H1 (cell line): Measurements from ENCODE around the gene ILKAP. TPM values are rescaled to one million over a fixed set of nuclear protein-coding genes. Genes with fewer than 3 reads are reported as not detected.
A peak's percentile ranks its signal among the peaks of the same experiment; 100 is the strongest.

ENCODE experiments used
- CTCF ChIA-PET: fragments of 300-600 bp; sonication (Branson Sonifier 250); formaldehyde crosslinking; loops from one replicate; lab custom pipeline; 2021; ENCODE audit not compliant: partially characterized antibody; lab: Charles Lee
- POLR2A ChIA-PET: fragments of 300-600 bp; sonication (Branson Sonifier 250); formaldehyde crosslinking; loops from one replicate; lab custom pipeline; 2021; ENCODE audit warnings: inconsistent platforms; ENCODE audit not compliant: partially characterized antibody; lab: Charles Lee
- DNase-seq, 2 experiments: peaks; one replicate each; pipeline versions ENCODE4 v3.0.0 to v3.0.0-alpha.2; 2010 to 2022; ENCODE audit warnings: low spot score in 2 of 2, low read depth in 1 of 2, mixed read lengths in 1 of 2
- FAIRE-seq: peaks from 2 replicates; lab custom pipeline; 2011; peaks lifted over from hg19 to GRCh38; lab: Jason Lieb, UNC
- H2AFZ ChIP-seq: 2 replicates; pipeline ENCODE4 v1.8.1; 2012; ENCODE audit warnings: low read length, inconsistent platforms
- H2AK5ac ChIP-seq: 2 replicates; pipeline ENCODE4 v1.6.1; 2013; ENCODE audit warnings: low read depth, low read length
- H2BK120ac ChIP-seq: replicated peaks from 2 replicates; pipeline ENCODE3; 2013; ENCODE audit warnings: low read depth, low read length, inconsistent platforms
- H2BK12ac ChIP-seq: 2 replicates; pipeline ENCODE4 v1.6.1; 2013; ENCODE audit warnings: low read depth, low read length
- H2BK15ac ChIP-seq: 2 replicates; pipeline ENCODE4 v1.6.1; 2013; ENCODE audit warnings: low read length
- H2BK20ac ChIP-seq: 2 replicates; pipeline ENCODE4 v1.6.1; 2013; ENCODE audit warnings: low read length
- H2BK5ac ChIP-seq: 2 replicates; pipeline ENCODE4 v1.6.1; 2013; ENCODE audit warnings: low read depth, low read length
- H3K14ac ChIP-seq: 2 replicates; pipeline ENCODE4 v1.6.1; 2013; ENCODE audit warnings: inconsistent platforms; ENCODE audit not compliant: insufficient read length
- H3K18ac ChIP-seq: 2 replicates; pipeline ENCODE4 v1.6.1; 2013; ENCODE audit warnings: low read length; ENCODE audit errors: extremely low read depth
- H3K23ac ChIP-seq: 2 replicates; pipeline ENCODE4 v1.6.1; 2013; ENCODE audit warnings: inconsistent platforms; ENCODE audit not compliant: insufficient read length
- H3K23me2 ChIP-seq: 2 replicates; pipeline ENCODE4 v1.6.1; 2013; ENCODE audit warnings: low read depth, low read length
- H3K27ac ChIP-seq: 2 replicates; pipeline ENCODE4 v1.6.1; 2011; ENCODE audit warnings: low read depth, low read length, inconsistent platforms
- H3K27me3 ChIP-seq, 4 experiments: replicated peaks in 1 of 4; 1 replicate in 1 of 4; 2 replicates in 3 of 4; pipeline versions ENCODE4 v1.6.1 to v1.8.1; 2011 to 2013; ENCODE audit warnings: low read length in 3 of 4, mild to moderate bottlenecking in 3 of 4, inconsistent platforms in 2 of 4, mixed read lengths in 2 of 4, moderate library complexity in 1 of 4; ENCODE audit not compliant: control insufficient read depth in 3 of 4, insufficient read depth in 3 of 4; ENCODE audit errors: extremely low read depth in 1 of 4
- H3K36me3 ChIP-seq, 4 experiments: 2 replicates each; pipeline versions ENCODE4 v1.6.1 to v1.8.1; 2011 to 2013; ENCODE audit warnings: mild to moderate bottlenecking in 4 of 4, low read length in 3 of 4, moderate library complexity in 2 of 4, control low read depth in 1 of 4, inconsistent platforms in 1 of 4; ENCODE audit not compliant: insufficient read depth in 4 of 4, control insufficient read depth in 2 of 4
- H3K4ac ChIP-seq: replicated peaks from 2 replicates; pipeline ENCODE3; 2013; ENCODE audit warnings: low read length, low read depth, mixed read lengths, inconsistent platforms; ENCODE audit not compliant: insufficient read length
- H3K4me1 ChIP-seq, 4 experiments: replicated peaks in 1 of 4; 1 replicate in 1 of 4; 2 replicates in 3 of 4; pipeline versions ENCODE4 v1.6.1 to v1.8.1; 2011 to 2013; ENCODE audit warnings: low read length in 3 of 4, inconsistent platforms in 2 of 4, mixed read lengths in 1 of 4; ENCODE audit not compliant: insufficient read depth in 4 of 4, control insufficient read depth in 3 of 4
- H3K4me2 ChIP-seq, 2 experiments: 2 replicates each; pipeline versions ENCODE4 v1.6.1 to v1.8.1; 2011 to 2013; ENCODE audit warnings: low read depth in 2 of 2, low read length in 2 of 2, control low read depth in 1 of 2, inconsistent platforms in 1 of 2, mild to moderate bottlenecking in 1 of 2; ENCODE audit not compliant: insufficient read depth in 1 of 2
- H3K4me3 ChIP-seq, 4 experiments: fragments of 200-600, 300-600 bp in 1 of 4; sonication (generic), shearing (Covaris generic), sonication (Bioruptor Twin) in 1 of 4; 2 replicates each; pipeline versions ENCODE4 v1.5.1 to v1.8.1; 2011 to 2016; ENCODE audit warnings: low read length in 4 of 4, low read depth in 3 of 4, control low read depth in 2 of 4, inconsistent platforms in 2 of 4, mild to moderate bottlenecking in 2 of 4, mixed read lengths in 1 of 4, moderate library complexity in 1 of 4; ENCODE audit not compliant: insufficient read depth in 2 of 4; ENCODE audit errors: extremely low read depth in 1 of 4
- H3K56ac ChIP-seq: replicated peaks from 2 replicates; pipeline ENCODE3; 2013; ENCODE audit warnings: low read depth, mild to moderate bottlenecking, mixed read lengths, low read length, inconsistent platforms; ENCODE audit not compliant: insufficient read length
- H3K79me1 ChIP-seq: 2 replicates; pipeline ENCODE4 v1.6.1; 2013; ENCODE audit warnings: low read depth, low read length, control low read depth
- H3K79me2 ChIP-seq, 2 experiments: 2 replicates each; pipeline versions ENCODE4 v1.6.1 to v1.8.1; 2012 to 2013; ENCODE audit warnings: low read length in 2 of 2, mild to moderate bottlenecking in 2 of 2, inconsistent platforms in 1 of 2; ENCODE audit not compliant: insufficient read depth in 2 of 2, control insufficient read depth in 1 of 2
- H3K9ac ChIP-seq, 4 experiments: replicated peaks in 1 of 4; 1 replicate in 1 of 4; 2 replicates in 3 of 4; pipeline versions ENCODE4 v1.6.1 to v1.8.1; 2011 to 2013; ENCODE audit warnings: low read depth in 3 of 4, low read length in 3 of 4, control low read depth in 2 of 4, mild to moderate bottlenecking in 2 of 4, moderate library complexity in 2 of 4, inconsistent platforms in 1 of 4; ENCODE audit errors: extremely low read depth in 1 of 4
- H3K9me3 ChIP-seq, 2 experiments: 2 replicates each; pipeline versions ENCODE4 v1.6.1 to v1.8.1; 2012 to 2013; ENCODE audit warnings: mild to moderate bottlenecking in 2 of 2, moderate library complexity in 2 of 2, control low read depth in 1 of 2, inconsistent platforms in 1 of 2, low read depth in 1 of 2, low read length in 1 of 2, mixed read lengths in 1 of 2; ENCODE audit not compliant: insufficient read depth in 2 of 2
- H4K20me1 ChIP-seq, 2 experiments: replicated peaks in 1 of 2; 2 replicates each; pipeline versions ENCODE3 to v1.8.1; 2011 to 2013; ENCODE audit warnings: inconsistent platforms in 2 of 2, low read length in 2 of 2, mild to moderate bottlenecking in 1 of 2; ENCODE audit not compliant: insufficient read depth in 2 of 2, control insufficient read depth in 1 of 2
- H4K5ac ChIP-seq: 2 replicates; pipeline ENCODE4 v1.6.1; 2013; ENCODE audit warnings: low read length, low read depth, mixed read lengths, inconsistent platforms; ENCODE audit not compliant: insufficient read length
- H4K8ac ChIP-seq: 2 replicates; pipeline ENCODE4 v1.8.0; 2013; ENCODE audit warnings: mild to moderate bottlenecking, moderate library complexity, low read length, inconsistent platforms; ENCODE audit not compliant: insufficient read depth; ENCODE audit errors: extremely low read depth
- H4K91ac ChIP-seq: replicated peaks from 2 replicates; pipeline ENCODE3; 2013; ENCODE audit warnings: low read length, mixed read lengths, inconsistent platforms; ENCODE audit not compliant: insufficient read length
- CEBPB ChIP-seq: IDR thresholded peaks from 2 replicates; pipeline ENCODE4 v1.6.1; 2012; ENCODE audit warnings: low read depth, low read length
- CHD2 ChIP-seq: IDR thresholded peaks from 2 replicates; pipeline ENCODE4 v1.6.1; 2012; ENCODE audit warnings: low read length, improper control_type of control experiment
- EGR1 ChIP-seq: IDR thresholded peaks from 2 replicates; pipeline ENCODE4 v1.6.1; 2011; ENCODE audit warnings: low read depth, low read length, borderline replicate concordance
- HDAC2 ChIP-seq, 2 experiments: fragments of 300-600 bp in 1 of 2; sonication (generic) in 1 of 2; IDR thresholded peaks; 2 replicates each; pipeline ENCODE4 v1.6.1; 2011 to 2012; ENCODE audit warnings: low read depth in 2 of 2, low read length in 2 of 2, mild to moderate bottlenecking in 2 of 2, moderate library complexity in 2 of 2, borderline replicate concordance in 1 of 2, inconsistent platforms in 1 of 2
- KDM1A ChIP-seq: fragments of 200-600, 300-600 bp; sonication (generic); IDR thresholded peaks from 2 replicates; pipeline ENCODE4 v1.7.1; 2016; ENCODE audit warnings: mild to moderate bottlenecking, low read length, borderline replicate concordance
- MAX ChIP-seq: IDR thresholded peaks from 2 replicates; pipeline ENCODE4 v1.6.1; 2012; ENCODE audit warnings: inconsistent platforms
- NANOG ChIP-seq: IDR thresholded peaks from 2 replicates; pipeline ENCODE4 v1.6.1; 2011; ENCODE audit warnings: low read length, low read depth, mild to moderate bottlenecking, inconsistent platforms; ENCODE audit not compliant: insufficient read depth, poor library complexity, severe bottlenecking
- PHF8 ChIP-seq: fragments of 200-600 bp; sonication (generic); conservative IDR thresholded peaks from 2 replicates; pipeline ENCODE4 v1.7.1; 2012; ENCODE audit warnings: low read depth, mild to moderate bottlenecking, inconsistent platforms, low read length, moderate library complexity
- RAD21 ChIP-seq, 2 experiments: IDR thresholded peaks in 1 of 2; conservative IDR thresholded peaks in 1 of 2; 2 replicates each; pipeline ENCODE4 v1.6.1; 2011; ENCODE audit warnings: low read depth in 2 of 2, low read length in 2 of 2, improper control_type of control experiment in 1 of 2, inconsistent platforms in 1 of 2, mild to moderate bottlenecking in 1 of 2, moderate library complexity in 1 of 2
- SAP30 ChIP-seq: fragments of 300-600 bp; sonication (generic); IDR thresholded peaks from 2 replicates; pipeline ENCODE4 v1.7.1; 2012; ENCODE audit warnings: low read length, moderate library complexity, mild to moderate bottlenecking, inconsistent platforms; ENCODE audit not compliant: insufficient read depth, insufficient replicate concordance
- SUZ12 ChIP-seq: fragments of 200-600 bp; sonication (generic); IDR thresholded peaks from 2 replicates; pipeline ENCODE4 v1.6.1; 2012; ENCODE audit warnings: mild to moderate bottlenecking, inconsistent platforms, low read length, moderate library complexity, mixed read lengths
- WGBS, 2 experiments: shearing (Covaris generic) in 1 of 2; methylation state at CpG; one replicate each; pipeline versions ENCODE4 v1.1.6 to v1.1.7; 2013 to 2015; ENCODE audit warnings: low lambda C conversion rate in 2 of 2, mixed read lengths in 2 of 2, inconsistent platforms in 1 of 2, low coverage in 1 of 2, missing lambda C conversion rate in 1 of 2; ENCODE audit not compliant: insufficient replicate concordance in 2 of 2, insufficient coverage in 1 of 2, insufficient read length in 1 of 2; ENCODE audit errors: extremely low coverage in 1 of 2, missing lambda C conversion rate in 1 of 2; 5-methylcytosine and 5-hydroxymethylcytosine counted together
- polyA plus RNA-seq, 7 experiments: library from polyadenylated mRNA; depleted of rRNA in 3 of 7; stranded (reverse) in 5 of 7; unstranded in 2 of 7; fragments of >200 nt in 5 of 7; fragments of 200-250 nt in 2 of 7; gene quantifications; 1 replicate in 5 of 7; 2 replicates in 1 of 7; 4 replicates in 1 of 7; pipeline versions ENCODE4 v1.2.1 to v1.2.3, GENCODE V29; 2011 to 2013; ENCODE audit warnings: missing spikeins in 2 of 7, mixed read lengths in 2 of 7
- total RNA-seq: library from RNA; stranded (reverse); fragmentation: NEBNext Ultra II Directional; extraction: Animal tissue kit (Norgen Biotek cat#: 25700); gene quantifications from 2 replicates; pipeline ENCODE4 v1.2.1, GENCODE V29; 2021

Gene ILKAP
- total and polyA plus RNA-seq, 2 of the 8 experiments (the other 6 are each of a cell fraction or from before 2014, with no cell fraction given): 23.5 to 33.8 TPM

GRCh38 chr2:238131761-238132462 lies 71.6 kb downstream of the ILKAP start:
- Histone ChIP-seq H4K91ac (no peak overlapping the region), H3K23ac (no peak overlapping the region), H4K8ac (no peak overlapping the region), H2BK20ac (no peak overlapping the region), H3K9ac (no peak overlapping the region), H4K20me1 (peaks cover 0 to 3% of the 10 kb centered on the region in 2 experiments), H3K79me2 (no peaks in the 10 kb centered on the region), H4K5ac (no peak overlapping the region), H3K4me3 (no peak overlapping the region), H3K4ac (no peak overlapping the region), H2BK120ac (no peak overlapping the region), H2BK15ac (no peak overlapping the region), H3K4me2 (no peak overlapping the region), H2BK12ac (no peak overlapping the region), H2AFZ (no peak overlapping the region), H3K79me1 (no peaks in the 10 kb centered on the region), H3K27ac (no peak overlapping the region), H3K18ac (no peak overlapping the region), H3K56ac (no peak overlapping the region), H3K23me2 (peaks cover 2% of the 10 kb centered on the region; the same call in 1 of the 2 replicates), H3K36me3 (no peaks in the 10 kb centered on the region), H3K9me3 (no peaks in the 10 kb centered on the region), H2AK5ac (0 out of 2 replicates have a peak overlapping the region, but pooled peaks have one; percentile 82), H3K4me1 (peaks cover 0 to 13% (median 0%) of the 10 kb centered on the region in 4 experiments; a peak in 2 of 7 replicates), H2BK5ac (no peak overlapping the region), H3K14ac (no peak overlapping the region), H3K27me3 (no peaks in the 10 kb centered on the region)
- POLR2A ChIA-PET: interaction anchor here (0.6 to 1.4 kb wide), 2 partner anchors 10 to 96 kb away, joined by 3 read pairs; no protein-coding TSS in a partner anchor
- CTCF ChIA-PET: interaction anchor here (5.3 kb wide), 1 partner anchor 8 kb away, joined by 41 read pairs; the partner anchor contains the start of gene KLHL30
- DNase-seq (no peak), FAIRE-seq (no peak)
- 90% methylated on average over 12 of the region's 14 CpGs; no CpG with 5 or more reads in 1 of the 2 experiments for WGBS, 2 experiments
- TF ChIP-seq SAP30 (no peak), RAD21 (IDR thresholded peaks at IDR 0.05 in 1 of 2, conservative IDR thresholded peaks at IDR 0.05 in 1 of 2; ENCODE audit: low read depth in 2 of 2, low read length in 2 of 2) (no peak), CHD2 (no peak), HDAC2 (IDR thresholded peaks at IDR 0.05; ENCODE audit: borderline replicate concordance in 1 of 2, low read depth in 2 of 2, low read length in 2 of 2) (no peak), MAX (no peak), CEBPB (no peak), NANOG (no peak), SUZ12 (no peak), KDM1A (no peak), EGR1 (no peak), PHF8 (no peak)
